Measurements from ENCODE around the gene SYN1.

- TF ChIP-seq REST (IDR thresholded peaks at IDR 0.05; ENCODE audit: borderline replicate concordance) (no peak), POLR2AphosphoS5 (IDR thresholded peaks at IDR 0.05) (no peak), CTCF (IDR thresholded peaks at IDR 0.05; ENCODE audit: poor library complexity, severe bottlenecking) (no peak)
Observed at GRCh38 chrX:47638816-47639215, 19.2 kb upstream of the SYN1 start.
